HG02623 (cell line): ENCODE results near the gene ELN.
"Not testable (repeated sequence)": the region's sequence is repeated elsewhere in the genome, so short reads cannot be mapped to it uniquely, and the experiment has no call there.

Experiments
- ATAC-seq: cut with Tn5 transposase; IDR thresholded peaks from one replicate; pipeline ENCODE4 v1.9.1; 2021; ENCODE audit warnings: moderate library complexity; ENCODE audit not compliant: unreplicated experiment

ELN gene

GRCh38 chr7:74027683-74028320 is at the start of gene ELN:
TSS of gene ELN (plus strand) at chr7:74028173. CDS start at chr7:74028188, 15 bp downstream.
- no peak for ATAC-seq

GRCh38 chr7:73978661-73979563 is 49.1 kb upstream of the ELN start:
- no peak for ATAC-seq

GRCh38 chr7:73979656-73980055 is 48.3 kb upstream of the ELN start:
- not testable (repeated sequence) for ATAC-seq

GRCh38 chr7:73980206-73980605 is 47.8 kb upstream of the ELN start:
- ATAC-seq: no peak

GRCh38 chr7:73981933-73982332 is 46.0 kb upstream of the ELN start:
- no peak for ATAC-seq

GRCh38 chr7:73983437-73984164 is 44.4 kb upstream of the ELN start:
- no peak for ATAC-seq

GRCh38 chr7:73984481-73985205 is 43.3 kb upstream of the ELN start:
- ATAC-seq: no peak

GRCh38 chr7:73985737-73986141 is 42.2 kb upstream of the ELN start:
- ATAC-seq: no peak

- no peak for ATAC-seq
Measured at GRCh38 chr7:73986158-73986631, 41.8 kb upstream of the ELN start.

GRCh38 chr7:73987298-73987697 is 40.7 kb upstream of the ELN start:
- no peak for ATAC-seq

- ATAC-seq: no peak
Measured at GRCh38 chr7:73988197-73988596, 39.8 kb upstream of the ELN start.

- no peak for ATAC-seq
Measured at GRCh38 chr7:73991522-73992100, 36.4 kb upstream of the ELN start.

GRCh38 chr7:73992101-73992562 is 35.8 kb upstream of the ELN start:
- ATAC-seq: no peak

- no peak for ATAC-seq
Measured at GRCh38 chr7:73994023-73994422, 34.0 kb upstream of the ELN start.

- ATAC-seq: no peak
Measured at GRCh38 chr7:73994761-73995160, 33.2 kb upstream of the ELN start.

- ATAC-seq: no peak
Measured at GRCh38 chr7:73995330-73995729, 32.6 kb upstream of the ELN start.

- ATAC-seq: no peak
Measured at GRCh38 chr7:73995821-73996511, 32.0 kb upstream of the ELN start.

GRCh38 chr7:73997056-73997455 is 30.9 kb upstream of the ELN start:
- ATAC-seq: no peak

GRCh38 chr7:73999664-74000435 is 28.1 kb upstream of the ELN start:
- no peak for ATAC-seq
